Measurements from ENCODE around the gene SH3BGRL3.
"Not testable (repeated sequence)": the region's sequence is repeated elsewhere in the genome, so short reads cannot be mapped to it uniquely, and the experiment has no call there.

SH3BGRL3 gene

GRCh38 chr1:26315874-26316850, 36.3 kb downstream of the SH3BGRL3 start:
- no peak for DNase-seq (ENCODE audit: low read depth in 2 of 3, low spot score in 1 of 3)

DNA sequence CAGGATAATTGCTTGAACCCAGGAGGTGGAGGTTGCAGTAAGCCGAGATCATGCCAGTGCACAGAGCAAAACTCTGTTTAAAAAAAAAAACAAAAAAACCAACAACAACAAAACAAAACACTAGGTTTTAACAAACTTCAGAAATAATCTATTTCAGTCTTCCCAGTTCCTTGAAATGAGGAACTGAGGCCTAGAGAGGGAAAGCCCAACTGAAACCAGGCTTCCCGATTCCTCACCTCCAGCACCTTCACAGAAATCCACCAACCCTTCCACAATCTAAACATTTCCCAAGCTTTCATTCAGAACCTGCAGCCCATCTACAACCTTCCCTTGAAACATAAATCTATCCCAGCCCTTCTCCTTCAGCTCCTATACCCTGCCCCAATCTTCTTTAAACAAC, 37.3 kb downstream of the SH3BGRL3 start:
- no peak for DNase-seq (ENCODE audit: low read depth in 2 of 3, low spot score in 1 of 3)

- peak; percentile 47 to 69 (median 64) for DNase-seq (ENCODE audit: low read depth in 2 of 3, low spot score in 1 of 3)
These were observed 37.9 kb downstream of the SH3BGRL3 start, which contains the start of gene CD52 for GRCh38 chr1:26317612-26318337. CD52 (plus strand) TSS chr1:26317958; CDS start chr1:26318018, 60 bp downstream.

DNA sequence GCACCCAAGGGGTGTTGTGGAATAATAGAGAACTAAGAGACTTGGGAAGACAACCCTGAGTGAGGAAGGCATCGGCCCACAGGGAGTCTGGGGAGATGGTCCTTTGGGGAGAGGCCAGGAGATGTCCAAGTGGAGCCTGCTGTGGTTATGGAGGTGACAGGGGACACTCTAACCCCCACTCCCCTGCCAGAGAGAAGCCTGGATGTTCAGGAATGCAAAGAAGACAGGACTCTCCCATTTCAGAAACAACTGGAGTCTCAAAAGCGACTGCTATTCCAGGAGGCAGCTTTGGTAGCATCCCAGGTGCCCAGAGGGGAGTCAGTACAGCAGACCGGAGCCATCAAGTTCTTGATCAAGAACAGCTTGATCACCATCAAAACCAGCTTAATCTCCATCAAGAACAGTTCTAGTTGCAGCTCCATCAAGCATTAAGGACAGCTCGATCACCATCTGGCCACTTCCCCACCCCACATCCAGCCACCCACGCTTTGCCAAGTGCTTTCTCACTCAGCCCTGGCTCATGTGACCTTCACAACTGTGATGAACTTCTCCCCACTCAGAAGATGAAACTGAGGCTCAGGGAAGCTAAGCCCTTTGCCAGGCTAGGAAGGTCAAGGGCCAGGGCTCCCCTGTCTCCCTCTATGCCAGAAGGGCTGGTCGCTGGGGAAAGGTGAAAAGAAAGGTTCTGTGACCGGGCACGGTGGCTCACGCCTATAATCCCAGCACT, 38.6 kb downstream of the SH3BGRL3 start:
- DNase-seq (ENCODE audit: low read depth in 2 of 3, low spot score in 1 of 3): peak in 1 of 3 donors; percentile 37

DNA sequence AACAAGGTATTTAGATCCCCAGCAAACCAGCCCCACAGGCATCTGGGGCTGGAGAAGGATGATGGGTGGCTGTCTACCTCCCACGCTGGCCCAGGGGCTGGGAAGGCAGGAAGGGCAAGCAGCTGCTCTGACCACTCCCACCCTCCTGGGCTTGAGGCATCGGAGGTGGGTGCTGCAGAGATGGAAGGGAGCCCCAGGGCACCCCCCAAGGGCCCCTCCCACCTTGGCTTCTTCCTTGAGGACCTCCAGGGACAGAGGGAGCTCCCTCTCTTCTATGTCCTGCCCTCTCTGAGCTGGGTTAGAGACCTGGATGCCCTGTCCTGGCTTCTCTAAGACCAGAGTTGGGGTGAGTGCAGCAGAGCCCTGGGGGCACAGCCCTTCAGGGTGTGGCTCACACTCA, 41.0 kb downstream of the SH3BGRL3 start:
- no peak for DNase-seq (ENCODE audit: low read depth in 2 of 3, low spot score in 1 of 3)

DNA sequence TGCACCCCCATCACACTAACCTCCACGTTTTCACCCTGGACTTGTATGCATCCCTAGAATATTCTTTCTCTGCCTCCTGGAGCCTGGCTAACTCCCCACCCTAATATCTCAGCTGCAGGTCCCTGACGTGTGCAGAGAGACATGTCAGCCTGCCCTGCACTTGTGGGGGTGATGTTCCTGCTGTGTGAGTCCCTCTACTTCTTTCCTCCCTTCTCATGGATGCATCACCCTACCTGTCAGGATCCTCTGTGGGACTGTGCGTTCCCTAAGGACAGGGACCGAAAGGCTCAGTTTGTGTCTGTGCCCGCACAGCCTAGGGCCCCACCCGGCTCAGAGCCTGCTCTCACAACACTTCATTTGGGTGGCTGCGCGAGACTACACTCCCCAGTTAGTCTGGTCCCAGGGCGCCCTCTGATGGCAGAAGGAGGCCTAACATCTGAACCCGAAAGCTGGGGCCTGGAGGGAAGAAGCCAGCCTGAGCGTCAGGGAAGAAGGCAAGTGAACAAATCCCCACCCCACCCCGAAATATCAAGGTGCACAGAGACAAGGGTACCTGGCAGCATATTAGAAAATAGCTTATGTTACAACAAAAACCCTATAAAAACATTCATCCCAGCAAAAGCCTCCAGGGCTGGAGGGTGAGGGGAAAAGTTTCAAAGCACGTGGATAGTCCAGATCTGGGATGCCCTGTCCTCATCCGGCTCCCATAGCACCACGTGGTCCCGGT, 41.6 kb downstream of the SH3BGRL3 start:
- peak; percentile 92 to 99 (median 93) for DNase-seq (ENCODE audit: low read depth in 2 of 3, low spot score in 1 of 3)

DNA sequence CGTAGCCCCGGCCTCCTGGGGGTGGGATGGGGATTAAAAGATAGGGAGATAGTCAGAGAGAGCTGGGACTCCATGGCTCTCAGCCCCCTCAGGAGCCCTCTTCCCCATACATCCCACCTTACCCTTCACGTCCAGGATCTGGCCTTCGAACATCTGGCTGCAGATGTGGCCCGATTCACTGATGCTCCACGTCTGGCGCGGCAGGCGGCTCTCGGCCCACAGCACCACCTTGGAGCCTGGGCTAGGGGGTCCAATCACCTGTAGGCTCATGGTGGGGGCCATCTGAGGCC, 42.1 kb downstream of the SH3BGRL3 start:
- DNase-seq (ENCODE audit: low read depth in 2 of 3, low spot score in 1 of 3): no peak

DNA sequence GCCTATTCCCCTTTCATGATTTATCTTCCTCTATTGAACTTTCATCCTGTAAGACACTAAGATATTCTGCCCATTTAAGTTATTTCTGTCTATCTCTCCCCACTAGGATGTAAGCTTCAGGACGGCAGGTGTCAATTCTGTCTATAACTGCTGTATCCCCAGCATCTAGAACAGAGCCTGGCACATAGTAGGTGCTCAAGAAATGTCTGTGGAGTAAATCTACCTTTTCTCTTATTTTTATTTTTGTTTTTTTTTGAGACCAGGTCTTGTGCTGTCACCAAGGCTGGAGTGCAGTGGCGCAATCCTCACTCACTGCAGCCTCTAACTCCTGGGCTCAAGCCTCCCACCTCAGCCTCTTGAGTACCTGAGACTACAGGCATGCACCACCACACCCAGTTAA, 43.5 kb downstream of the SH3BGRL3 start:
- DNase-seq (ENCODE audit: low read depth in 2 of 3, low spot score in 1 of 3): no peak

DNA sequence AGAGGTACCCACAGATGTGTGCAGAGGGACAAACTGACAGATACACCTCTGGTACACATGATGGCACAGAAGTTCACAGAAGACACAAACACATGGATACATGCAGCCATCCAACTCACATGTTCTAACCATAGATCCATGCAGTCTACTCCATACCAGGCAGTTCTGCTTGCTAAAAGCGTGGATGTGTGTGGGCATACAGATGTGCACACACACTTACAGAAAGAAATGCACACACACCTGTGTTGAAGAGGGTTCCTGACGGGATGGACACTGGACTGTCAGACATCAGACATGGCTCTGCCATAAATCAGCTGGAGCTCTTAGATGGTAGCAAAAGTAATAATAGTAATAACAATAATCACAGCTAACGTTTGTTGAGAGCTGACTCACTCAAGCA, 44.7 kb downstream of the SH3BGRL3 start:
- DNase-seq (ENCODE audit: low read depth in 2 of 3, low spot score in 1 of 3): no peak

DNA sequence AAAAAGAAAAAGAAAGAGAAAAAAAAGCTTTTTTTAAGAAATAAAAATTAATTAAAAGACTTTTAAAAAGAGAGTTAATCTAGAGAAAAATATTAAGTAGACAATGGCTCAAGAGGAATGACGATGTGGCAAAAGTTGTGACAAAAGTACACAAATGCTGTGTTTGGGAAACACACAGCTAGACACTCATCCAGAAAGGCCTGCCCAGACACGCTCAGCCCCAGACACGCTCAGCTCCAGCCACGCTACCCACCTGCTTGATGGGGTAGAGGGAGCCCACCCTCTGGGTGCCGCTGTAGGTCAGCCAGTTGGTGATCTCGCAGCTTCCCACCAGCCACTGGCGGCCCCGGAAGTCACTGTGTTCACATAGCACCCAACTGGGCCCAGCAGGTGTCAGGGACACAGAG, 48.1 kb downstream of the SH3BGRL3 start:
- no peak for DNase-seq (ENCODE audit: low read depth in 2 of 3, low spot score in 1 of 3)

DNA sequence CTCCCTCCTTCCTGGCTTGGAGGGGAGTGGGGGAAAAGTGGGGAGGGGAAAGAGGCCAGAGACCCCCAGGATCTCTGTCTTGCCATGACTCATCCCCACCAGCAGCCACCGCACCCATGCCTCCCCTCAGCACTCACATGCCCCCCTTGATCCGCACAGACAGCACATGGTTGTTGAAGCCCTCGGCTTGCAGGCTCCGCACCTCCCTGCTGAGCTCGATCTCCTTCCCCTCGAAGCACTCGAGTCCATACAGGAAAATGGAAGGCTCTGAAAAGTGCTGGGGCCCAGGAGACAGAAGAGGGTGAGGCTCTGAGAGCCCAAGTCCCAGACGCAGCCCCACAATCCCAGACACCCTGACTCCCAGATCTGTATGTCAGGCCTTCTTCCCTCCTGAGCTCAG, 48.7 kb downstream of the SH3BGRL3 start:
- no peak for DNase-seq (ENCODE audit: low read depth in 2 of 3, low spot score in 1 of 3)

DNA sequence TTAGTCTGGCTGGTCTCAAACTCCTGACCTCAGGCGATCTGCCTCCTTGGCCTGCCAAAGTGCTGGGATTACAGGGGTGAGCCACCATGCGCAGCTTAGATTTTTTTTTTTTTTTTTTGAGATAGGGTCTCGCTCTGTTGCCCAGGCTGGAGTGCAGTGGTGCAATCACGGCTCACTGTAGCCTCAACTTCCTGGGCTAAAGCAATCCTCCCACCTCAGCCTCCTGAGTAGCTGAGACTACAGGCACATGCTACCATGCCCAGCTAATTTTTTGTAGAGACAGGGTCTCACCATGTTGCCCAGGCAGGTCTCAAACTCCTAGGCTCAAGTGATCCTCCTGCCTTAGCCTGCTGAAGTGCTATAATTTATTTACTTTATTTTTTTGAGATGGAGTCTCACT, 49.5 kb downstream of the SH3BGRL3 start:
- not testable (repeated sequence) for DNase-seq (ENCODE audit: low read depth in 2 of 3, low spot score in 1 of 3)

- no peak for DNase-seq (ENCODE audit: low read depth in 2 of 3, low spot score in 1 of 3)
These were observed 50.4 kb downstream of the SH3BGRL3 start for GRCh38 chr1:26330276-26330675.
